K562 (cell line): ENCODE data around the gene HARS2. TPM values are rescaled to one million over a fixed set of nuclear protein-coding genes. Genes with fewer than 3 reads are reported as not detected.
A peak's percentile ranks its signal among the peaks of the same experiment; 100 is the strongest.

Experiments used
- BCL6 ChIP-seq: fragments of 250-450 bp; sonication (Bioruptor Pico); IDR thresholded peaks from 2 replicates; pipeline ENCODE4 v1.4.0; 2020
- BCOR ChIP-seq: fragments of 450-650 bp; IDR thresholded peaks from 2 replicates; pipeline ENCODE4 v1.6.1; 2016
- BMI1 ChIP-seq: fragments of 150-350 bp; IDR thresholded peaks from 2 replicates; pipeline ENCODE4 v1.6.1; 2014; ENCODE audit warnings: low read length
- CC2D1A ChIP-seq: fragments of 450-650 bp; IDR thresholded peaks from 2 replicates; pipeline ENCODE4 v1.6.1; 2017; ENCODE audit warnings: mild to moderate bottlenecking
- DDX20 ChIP-seq: fragments of 450-650 bp; IDR thresholded peaks from 2 replicates; pipeline ENCODE4 v1.6.1; 2016; ENCODE audit warnings: missing genetic modification characterization, low read depth, mild to moderate bottlenecking, missing compliant biosample characterization, moderate library complexity
- E2F5 ChIP-seq: sonication (generic); formaldehyde crosslinking; IDR thresholded peaks from 2 replicates; pipeline ENCODE4 v1.8.0; 2022; ENCODE audit warnings: mild to moderate bottlenecking, missing genetic modification reagents
- EGR1 ChIP-seq: fragments of 450-650 bp; conservative IDR thresholded peaks from 2 replicates; pipeline ENCODE4 v1.6.1; 2017; ENCODE audit warnings: mild to moderate bottlenecking
- FOXJ3 ChIP-seq: sonication (generic); formaldehyde crosslinking; IDR thresholded peaks from 2 replicates; pipeline ENCODE4 v1.4.0; 2020; ENCODE audit warnings: mild to moderate bottlenecking, missing genetic modification reagents
- FOXP4 ChIP-seq: sonication (generic); formaldehyde crosslinking; IDR thresholded peaks from 2 replicates; pipeline ENCODE4 v1.8.0; 2022; ENCODE audit warnings: mild to moderate bottlenecking, missing genetic modification reagents, borderline replicate concordance
- FUS ChIP-seq: fragments of 200-400 bp; formaldehyde crosslinking; optimal IDR thresholded peaks from 2 replicates; pipeline ENCODE3; 2017; ENCODE audit warnings: low read depth, low read length
- GATAD2B ChIP-seq: fragments of 450-650 bp; IDR thresholded peaks from 2 replicates; pipeline ENCODE4 v1.6.1; 2017; ENCODE audit warnings: mild to moderate bottlenecking, borderline replicate concordance
- HNRNPLL ChIP-seq: fragments of 200-400 bp; formaldehyde crosslinking; IDR thresholded peaks from 2 replicates; pipeline ENCODE4 v1.6.1; 2017; ENCODE audit warnings: low read length, low read depth, mild to moderate bottlenecking; ENCODE audit not compliant: poor library complexity, severe bottlenecking
- KDM2B ChIP-seq: fragments of 250-450 bp; sonication (Bioruptor Pico); IDR thresholded peaks from 2 replicates; pipeline ENCODE4 v1.8.0; 2021; ENCODE audit warnings: mild to moderate bottlenecking, moderate library complexity
- MCM3 ChIP-seq: fragments of 450-650 bp; IDR thresholded peaks from 2 replicates; pipeline ENCODE4 v1.6.1; 2016
- RB1 ChIP-seq: fragments of 450-650 bp; IDR thresholded peaks from 2 replicates; pipeline ENCODE4 v1.6.1; 2017; ENCODE audit warnings: low read depth, mild to moderate bottlenecking
- SLC30A9 ChIP-seq: fragments of 250-450 bp; sonication (Bioruptor Pico); IDR thresholded peaks from 2 replicates; pipeline ENCODE4 v1.8.0; 2022; ENCODE audit warnings: mild to moderate bottlenecking, moderate library complexity
- ZC3H11A ChIP-seq: IDR thresholded peaks from 2 replicates; pipeline ENCODE4 v1.6.1; 2012; ENCODE audit warnings: low read depth, low read length, improper control_type of control experiment
- ZFP36 ChIP-seq: fragments of 150-350 bp; IDR thresholded peaks from 2 replicates; pipeline ENCODE4 v1.6.1; 2018; ENCODE audit warnings: low read length, low read depth; ENCODE audit not compliant: partially characterized antibody
- ZNF217 ChIP-seq: sonication (generic); formaldehyde crosslinking; IDR thresholded peaks from 2 replicates; pipeline ENCODE4 v1.8.0; 2022; ENCODE audit warnings: mild to moderate bottlenecking, missing genetic modification reagents
- ZNF408 ChIP-seq: fragments of 250-450 bp; sonication (Bioruptor Pico); IDR thresholded peaks from 2 replicates; pipeline ENCODE4 v1.4.0; 2020; ENCODE audit warnings: low read depth, mild to moderate bottlenecking, moderate library complexity
- ZNF561 ChIP-seq: fragments of 450-650 bp; formaldehyde crosslinking; conservative IDR thresholded peaks from 2 replicates; pipeline ENCODE4 v1.4.0; 2020; ENCODE audit warnings: mild to moderate bottlenecking, moderate library complexity
- ZNF583 ChIP-seq: fragments of 250-450 bp; sonication (Bioruptor Pico); IDR thresholded peaks from 2 replicates; pipeline ENCODE4 v1.4.0; 2020
- ZNF778 ChIP-seq: fragments of 450-650 bp; formaldehyde crosslinking; IDR thresholded peaks from 2 replicates; pipeline ENCODE4 v1.4.0; 2020; ENCODE audit warnings: mild to moderate bottlenecking, moderate library complexity
- polyA plus RNA-seq, 8 experiments: library from polyadenylated mRNA; depleted of rRNA in 4 of 8; stranded (reverse) in 5 of 8; unstranded in 3 of 8; fragments of >200 nt; fragmentation: Nextera tagmentation in 2 of 8; fragmentation: Illumina TruSeq in 1 of 8; extraction: Ambion mirVana in 2 of 8; extraction: Trizol in 1 of 8; gene quantifications; 2 replicates each; pipeline versions ENCODE4 v1.2.1 to v1.2.3, GENCODE V29; 2011 to 2014; ENCODE audit warnings: inconsistent platforms in 1 of 8, missing spikeins in 1 of 8
- total RNA-seq, 7 experiments: library from RNA; depleted of rRNA in 6 of 7; stranded (reverse); fragments of >200 nt in 6 of 7; fragmentation: Illumina TruSeq in 2 of 7; extraction: Trizol in 2 of 7; gene quantifications; 2 replicates each; pipeline versions ENCODE4 v1.2.1 to v1.2.3, GENCODE V29; 2011 to 2021; ENCODE audit warnings: low replicate concordance in 1 of 7
- TF ChIP-seq, protein P1 (sequence below): fragments of 250-450 bp; sonication (Bioruptor Pico); IDR thresholded peaks from 2 replicates; pipeline ENCODE4 v1.5.0; 2022; ENCODE audit warnings: mild to moderate bottlenecking

HARS2 gene
- total and polyA plus RNA-seq, 9 of the 15 experiments (the other 6 are each of a cell fraction or from before 2014, with no cell fraction given) = 8.5 to 41.6 (median 27.1) TPM

DNA sequence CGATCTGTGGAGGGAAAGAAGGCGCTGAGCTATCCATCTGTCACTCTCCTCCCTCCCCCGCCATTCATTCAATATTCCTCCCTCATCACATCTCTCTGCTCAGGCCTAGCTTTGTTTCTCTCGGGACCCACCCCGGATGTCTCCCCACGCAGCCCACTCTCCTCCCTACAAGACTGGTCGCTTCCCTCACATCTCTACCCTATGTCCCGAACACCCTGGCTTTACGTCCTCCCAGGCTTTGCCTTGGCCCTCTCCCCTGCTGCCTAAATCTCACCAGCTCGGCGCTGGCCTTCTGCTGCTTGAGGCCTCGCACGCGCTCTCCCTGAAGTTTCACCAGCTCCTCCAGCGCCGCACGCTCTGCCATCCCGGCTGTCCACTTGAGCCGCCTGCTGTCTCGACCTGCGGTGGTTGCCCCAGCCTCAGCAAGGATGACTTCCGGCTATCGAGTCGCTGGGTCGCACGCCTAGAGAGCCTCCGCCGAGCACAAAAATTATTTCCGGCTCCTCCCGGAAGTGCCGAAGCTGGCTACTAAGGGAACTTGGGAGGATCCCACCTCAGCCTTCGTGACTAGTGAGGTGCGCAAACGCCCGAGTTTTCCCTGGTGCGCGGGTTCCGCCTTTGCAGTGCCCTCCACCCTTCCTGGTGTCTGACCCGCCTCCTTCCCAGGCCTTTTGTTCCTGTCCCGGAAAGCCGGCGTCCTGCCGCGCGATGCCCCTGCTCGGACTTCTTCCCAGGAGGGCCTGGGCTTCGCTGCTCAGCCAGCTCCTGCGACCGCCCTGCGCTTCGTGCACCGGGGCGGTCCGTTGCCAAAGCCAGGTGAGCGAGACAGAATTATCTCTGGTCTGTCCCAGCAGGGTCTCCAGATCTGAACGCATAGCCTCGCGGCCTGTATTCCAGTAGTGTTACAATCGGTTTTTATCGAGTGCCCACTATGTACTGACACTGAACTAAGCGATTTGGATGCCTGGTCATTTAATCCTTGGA lies at the start of gene HARS2, which contains the start of gene HARS1 (continued):
- TF ChIP-seq BMI1 = no peak
- TF ChIP-seq ZNF408 (CRISPR knock-in tag) = no peak
- TF ChIP-seq CC2D1A = 0 out of 2 replicates have a peak, but pooled peaks have one; percentile 25
- TF ChIP-seq SLC30A9 (CRISPR knock-in tag) = no peak
- TF ChIP-seq DDX20 (tag) = no peak
- peak; percentile 55 for TF ChIP-seq BCOR
- no peak for TF ChIP-seq FOXP4 (CRISPR knock-in tag)
- no peak for TF ChIP-seq ZFP36
- no peak for TF ChIP-seq ZNF217 (CRISPR knock-in tag)
- TF ChIP-seq FOXJ3 (CRISPR knock-in tag) = no peak
- TF ChIP-seq, protein P1, sequence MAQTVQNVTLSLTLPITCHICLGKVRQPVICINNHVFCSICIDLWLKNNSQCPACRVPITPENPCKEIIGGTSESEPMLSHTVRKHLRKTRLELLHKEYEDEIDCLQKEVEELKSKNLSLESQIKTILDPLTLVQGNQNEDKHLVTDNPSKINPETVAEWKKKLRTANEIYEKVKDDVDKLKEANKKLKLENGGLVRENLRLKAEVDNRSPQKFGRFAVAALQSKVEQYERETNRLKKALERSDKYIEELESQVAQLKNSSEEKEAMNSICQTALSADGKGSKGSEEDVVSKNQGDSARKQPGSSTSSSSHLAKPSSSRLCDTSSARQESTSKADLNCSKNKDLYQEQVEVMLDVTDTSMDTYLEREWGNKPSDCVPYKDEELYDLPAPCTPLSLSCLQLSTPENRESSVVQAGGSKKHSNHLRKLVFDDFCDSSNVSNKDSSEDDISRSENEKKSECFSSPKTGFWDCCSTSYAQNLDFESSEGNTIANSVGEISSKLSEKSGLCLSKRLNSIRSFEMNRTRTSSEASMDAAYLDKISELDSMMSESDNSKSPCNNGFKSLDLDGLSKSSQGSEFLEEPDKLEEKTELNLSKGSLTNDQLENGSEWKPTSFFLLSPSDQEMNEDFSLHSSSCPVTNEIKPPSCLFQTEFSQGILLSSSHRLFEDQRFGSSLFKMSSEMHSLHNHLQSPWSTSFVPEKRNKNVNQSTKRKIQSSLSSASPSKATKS (CRISPR knock-in tag) = no peak
- TF ChIP-seq ZNF583 (CRISPR knock-in tag) = no peak
- TF ChIP-seq KDM2B (CRISPR knock-in tag) = no peak
- TF ChIP-seq FUS = no peak
- TF ChIP-seq ZNF778 (CRISPR knock-in tag) = no peak
- peak; percentile 49 for TF ChIP-seq RB1
- no peak for TF ChIP-seq E2F5 (CRISPR knock-in tag)
- no peak for TF ChIP-seq GATAD2B
- TF ChIP-seq EGR1 = peak; percentile 67
- no peak for TF ChIP-seq MCM3
- no peak for TF ChIP-seq ZC3H11A
- no peak for TF ChIP-seq BCL6 (CRISPR knock-in tag)
- TF ChIP-seq HNRNPLL = peak; percentile 86
- TF ChIP-seq ZNF561 = no peak
